HG02678 (cell line): Measurements from ENCODE around the gene HSPA1A.
"Not testable (repeated sequence)": the region's sequence is repeated elsewhere in the genome, so short reads cannot be mapped to it uniquely, and the experiment has no call there.

Experiments
- ATAC-seq: cut with Tn5 transposase; IDR thresholded peaks from one replicate; pipeline ENCODE4 v1.9.1; 2021; ENCODE audit warnings: mild to moderate bottlenecking, moderate library complexity; ENCODE audit not compliant: unreplicated experiment

Gene HSPA1A

DNA sequence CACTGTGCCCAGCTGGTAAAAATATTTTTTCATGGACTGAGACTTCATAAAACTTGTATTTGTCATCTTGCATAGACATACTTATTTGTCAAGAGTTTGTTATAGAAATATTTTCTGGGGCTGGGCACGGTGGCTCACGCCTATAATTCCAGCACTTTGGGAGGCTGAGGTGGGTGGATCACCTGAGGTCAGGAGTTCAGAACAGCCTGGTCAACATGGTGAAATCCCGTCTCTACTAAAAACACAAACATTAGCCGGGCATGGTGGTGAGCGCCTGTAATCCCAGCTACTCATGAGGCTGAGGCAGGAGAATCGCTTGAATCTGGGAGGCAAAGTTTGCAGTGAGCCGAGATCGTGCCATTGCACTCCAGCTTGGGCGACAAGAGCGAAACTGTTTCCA, 6.7 kb upstream of the HSPA1A start:
- not testable (repeated sequence) for ATAC-seq

DNA sequence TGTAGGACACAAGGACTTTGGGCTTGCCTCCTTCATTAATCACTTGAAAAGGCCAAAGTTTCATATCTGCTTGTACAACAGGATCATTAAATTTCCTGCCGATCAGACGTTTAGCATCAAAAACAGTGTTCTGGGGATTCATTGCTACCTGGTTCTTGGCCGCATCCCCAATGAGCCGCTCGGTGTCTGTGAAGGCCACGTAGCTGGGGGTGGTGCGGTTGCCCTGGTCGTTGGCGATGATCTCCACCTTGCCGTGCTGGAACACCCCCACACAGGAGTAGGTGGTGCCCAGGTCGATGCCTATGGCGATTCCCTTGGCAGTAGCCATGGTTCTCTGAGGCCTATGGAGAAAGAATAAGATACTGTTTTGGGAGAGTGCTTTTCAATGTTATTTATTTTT, 3.7 kb upstream of the HSPA1A start:
- ATAC-seq = no peak

DNA sequence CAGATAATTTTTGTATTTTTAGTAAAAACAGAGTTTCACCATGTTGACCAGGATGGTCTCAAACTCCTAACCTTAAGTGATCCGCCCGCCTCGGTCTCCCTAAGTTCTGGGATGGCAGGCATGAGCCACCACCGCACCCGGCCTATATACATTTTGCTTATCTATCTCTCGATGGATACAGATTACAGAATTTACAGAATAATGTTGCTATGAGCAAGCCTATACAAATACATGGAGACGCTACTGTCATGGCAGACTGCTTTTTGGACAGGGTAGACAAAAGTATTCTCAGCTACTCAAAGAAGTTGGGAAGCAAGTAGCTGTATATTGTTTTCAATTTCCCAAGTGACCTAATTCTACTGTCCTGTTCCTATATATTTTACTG, 1.9 kb upstream of the HSPA1A start:
- no peak for ATAC-seq

DNA sequence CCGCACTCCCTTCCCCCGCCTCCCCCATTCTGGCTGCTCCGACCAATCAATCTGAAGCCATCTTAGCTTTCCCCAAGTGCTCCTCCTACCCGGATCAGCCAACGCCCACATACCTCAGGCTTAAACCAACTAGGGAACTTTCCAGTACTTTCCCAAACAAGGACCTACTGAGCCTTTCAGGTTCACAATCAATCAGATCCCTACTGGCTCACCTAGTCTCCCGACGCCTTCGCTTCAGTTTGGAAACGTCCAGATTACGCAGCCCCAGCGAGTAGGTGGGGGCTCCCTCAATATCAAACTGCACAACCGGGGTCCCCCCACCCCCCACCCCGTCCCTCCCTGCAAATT, 692 bp upstream of the HSPA1A start:
- no peak for ATAC-seq

DNA sequence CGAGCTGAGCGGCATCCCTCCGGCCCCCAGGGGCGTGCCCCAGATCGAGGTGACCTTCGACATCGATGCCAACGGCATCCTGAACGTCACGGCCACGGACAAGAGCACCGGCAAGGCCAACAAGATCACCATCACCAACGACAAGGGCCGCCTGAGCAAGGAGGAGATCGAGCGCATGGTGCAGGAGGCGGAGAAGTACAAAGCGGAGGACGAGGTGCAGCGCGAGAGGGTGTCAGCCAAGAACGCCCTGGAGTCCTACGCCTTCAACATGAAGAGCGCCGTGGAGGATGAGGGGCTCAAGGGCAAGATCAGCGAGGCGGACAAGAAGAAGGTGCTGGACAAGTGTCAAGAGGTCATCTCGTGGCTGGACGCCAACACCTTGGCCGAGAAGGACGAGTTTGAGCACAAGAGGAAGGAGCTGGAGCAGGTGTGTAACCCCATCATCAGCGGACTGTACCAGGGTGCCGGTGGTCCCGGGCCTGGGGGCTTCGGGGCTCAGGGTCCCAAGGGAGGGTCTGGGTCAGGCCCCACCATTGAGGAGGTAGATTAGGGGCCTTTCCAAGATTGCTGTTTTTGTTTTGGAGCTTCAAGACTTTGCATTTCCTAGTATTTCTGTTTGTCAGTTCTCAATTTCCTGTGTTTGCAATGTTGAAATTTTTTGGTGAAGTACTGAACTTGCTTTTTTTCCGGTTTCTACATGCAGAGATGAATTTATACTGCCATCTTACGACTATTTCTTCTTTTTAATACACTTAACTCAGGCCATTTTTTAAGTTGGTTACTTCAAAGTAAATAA, 2.0 kb downstream of the HSPA1A start:
- not testable (repeated sequence) for ATAC-seq

DNA sequence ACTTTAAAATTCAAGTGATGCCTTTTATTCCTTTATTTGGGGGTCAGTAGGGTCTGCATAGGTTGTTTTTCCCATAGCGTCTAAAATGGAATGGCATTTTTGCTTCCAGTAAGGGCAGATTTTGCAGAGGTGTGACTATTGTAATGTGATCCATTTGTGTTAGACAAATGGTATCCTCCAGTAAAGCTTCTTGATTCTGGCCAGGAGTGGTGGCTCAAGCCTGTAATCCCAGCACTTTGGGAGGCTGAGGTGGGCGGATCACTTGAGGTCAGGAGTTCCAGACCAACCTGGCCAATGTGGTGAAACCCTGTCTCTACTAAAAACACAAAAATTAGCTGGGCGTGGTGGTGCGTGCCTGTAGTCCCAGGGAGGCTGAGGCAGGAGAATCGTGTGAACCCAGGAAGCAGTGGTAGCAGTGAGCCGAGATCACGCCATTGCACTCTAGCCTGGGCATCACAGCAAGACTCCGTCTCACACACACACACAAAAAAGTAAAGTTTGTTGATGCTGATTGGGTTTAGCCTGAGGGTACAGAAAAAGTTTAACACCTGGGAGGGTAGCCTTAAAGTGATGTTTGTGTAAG, 2.7 kb downstream of the HSPA1A start:
- ATAC-seq = not testable (repeated sequence)

DNA sequence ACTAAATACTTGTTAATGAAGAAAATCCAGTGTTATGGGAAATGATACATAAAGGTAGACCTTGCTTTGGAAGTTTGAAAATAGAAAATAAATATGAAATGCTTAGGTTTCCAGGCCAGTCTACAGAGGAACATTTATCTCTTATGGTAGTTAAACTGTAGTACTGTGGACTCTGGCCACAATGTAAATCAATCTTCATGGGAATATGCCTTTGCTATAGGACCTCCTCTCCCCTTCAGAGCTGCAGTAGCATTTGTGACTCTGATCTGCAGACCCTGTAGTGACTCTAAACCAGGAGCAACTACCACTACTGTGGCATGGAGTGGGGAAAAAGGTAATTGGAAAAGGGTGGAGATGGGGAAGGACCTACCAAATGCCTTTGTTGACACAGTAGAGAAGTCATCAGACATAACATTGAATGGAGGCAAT, 4.5 kb downstream of the HSPA1A start:
- no peak for ATAC-seq

DNA sequence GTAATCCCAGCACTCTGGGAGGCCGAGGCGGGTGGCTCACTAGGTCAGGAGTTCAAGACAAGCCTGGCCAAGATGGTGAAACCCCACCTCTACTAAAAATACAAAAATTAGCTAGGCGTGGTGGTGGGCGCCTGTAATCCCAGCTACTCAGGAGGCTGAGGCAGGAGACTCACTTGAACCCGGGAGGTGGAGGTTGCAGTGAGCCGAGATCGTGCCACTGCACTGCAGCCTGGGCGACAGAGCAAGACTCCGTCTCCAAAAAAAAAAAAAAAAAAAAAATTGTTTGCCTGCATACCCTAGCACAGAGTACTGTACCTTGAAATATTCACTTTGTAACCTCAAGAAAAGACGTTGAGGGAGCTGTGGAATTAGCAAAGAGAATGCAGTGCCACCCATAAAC, 5.1 kb downstream of the HSPA1A start:
- not testable (repeated sequence) for ATAC-seq

DNA sequence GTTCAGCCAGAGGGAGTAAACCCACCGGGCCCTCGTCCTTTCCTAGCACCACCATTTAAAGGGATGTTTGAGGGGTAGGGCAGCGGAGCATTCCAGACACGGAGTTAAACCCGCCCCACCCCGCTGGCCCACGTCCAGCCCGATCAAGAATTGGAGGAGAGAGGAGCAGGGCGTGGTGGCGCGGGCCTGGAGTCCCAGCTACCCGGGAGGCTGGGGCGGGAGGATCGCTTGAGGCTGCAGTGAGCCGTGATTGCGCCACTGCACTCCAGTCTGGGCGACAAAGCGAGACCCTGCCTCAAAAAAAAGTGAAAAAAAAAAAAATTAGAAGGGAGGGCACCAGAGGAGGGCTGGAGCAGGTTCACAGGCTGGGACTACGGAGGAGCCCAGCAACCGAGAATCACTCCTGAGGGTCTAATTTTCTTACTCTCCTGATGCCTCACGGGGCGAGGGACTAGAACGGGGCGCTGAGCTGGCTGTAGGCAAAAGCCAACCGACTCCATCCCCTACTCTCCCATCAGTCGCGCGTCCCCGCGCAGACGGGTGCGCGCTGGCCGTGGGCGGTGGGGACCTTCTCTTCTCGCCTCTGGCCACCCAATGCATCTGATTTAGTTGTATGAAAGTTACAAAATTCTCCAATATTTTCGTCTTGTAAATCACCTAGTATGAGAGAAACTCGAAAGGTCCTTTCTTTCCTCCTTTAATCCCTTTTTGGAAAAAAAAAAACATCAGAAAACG, 6.1 kb downstream of the HSPA1A start:
- no peak for ATAC-seq

DNA sequence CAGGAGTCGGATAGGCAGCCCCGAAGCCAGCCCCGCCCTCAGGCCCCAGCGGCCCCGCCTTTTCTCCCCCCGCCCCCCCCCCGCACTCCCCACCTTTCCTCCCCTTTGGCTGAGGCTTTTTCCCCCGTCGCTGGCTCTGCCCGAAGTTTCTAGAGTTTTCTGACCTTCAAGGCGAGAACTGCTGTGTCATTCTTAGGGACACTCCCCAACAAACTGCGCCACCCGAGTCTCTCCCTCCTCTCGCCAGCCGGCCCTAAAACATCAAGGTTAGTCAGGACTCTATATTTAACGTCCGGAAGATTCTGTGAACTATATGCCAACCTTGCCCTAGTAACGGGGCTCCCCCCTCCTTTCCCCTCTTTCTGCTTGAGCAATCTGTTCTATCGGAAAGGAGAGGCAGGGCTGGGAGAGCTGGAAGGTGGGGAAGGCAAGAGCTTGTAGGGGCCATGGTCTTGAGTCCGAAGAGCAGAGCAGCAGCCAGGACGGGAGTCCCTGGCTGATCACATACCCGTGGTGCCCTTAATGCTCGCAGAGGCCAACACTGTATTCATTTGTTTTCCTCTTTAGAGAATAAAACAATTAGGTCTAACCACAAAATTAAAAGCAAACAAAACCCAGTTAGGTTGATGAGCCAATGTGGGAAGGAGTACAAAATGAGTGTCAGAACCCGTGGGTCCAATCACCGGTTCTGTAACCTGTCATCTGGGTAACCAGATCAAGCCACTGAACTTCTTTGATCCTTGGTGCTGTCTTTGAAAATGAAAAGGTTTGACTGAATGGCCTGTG, 6.9 kb downstream of the HSPA1A start:
- ATAC-seq = no peak

DNA sequence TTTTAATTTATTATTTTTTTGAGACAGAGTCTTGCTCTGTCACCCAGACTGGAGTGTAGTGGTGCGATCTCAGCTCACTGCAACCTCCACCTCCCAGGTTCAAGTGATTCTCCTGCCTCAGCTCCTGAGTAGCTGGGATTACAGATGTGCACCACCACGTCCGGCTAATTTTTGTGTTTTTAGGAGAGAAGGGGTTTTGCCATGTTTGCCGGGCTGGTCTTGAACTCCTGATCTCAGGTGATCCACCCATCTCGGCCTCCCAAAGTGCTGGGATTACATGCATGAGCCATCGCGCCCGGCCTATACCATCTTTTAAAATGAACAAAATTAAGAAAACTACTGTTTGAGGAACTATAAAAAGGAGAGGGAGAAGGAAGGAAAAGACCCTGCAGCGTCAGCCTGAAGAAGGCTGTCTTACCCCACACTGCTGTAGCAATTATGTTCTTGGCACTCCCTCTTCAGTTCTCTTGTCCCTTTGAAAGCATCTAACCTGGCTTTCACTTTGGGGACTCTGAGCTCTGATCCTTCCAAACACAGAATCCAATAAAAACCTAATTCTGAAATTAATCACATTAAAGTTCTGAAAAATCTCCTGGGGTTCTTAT, 8.4 kb downstream of the HSPA1A start:
- ATAC-seq = not testable (repeated sequence)

DNA sequence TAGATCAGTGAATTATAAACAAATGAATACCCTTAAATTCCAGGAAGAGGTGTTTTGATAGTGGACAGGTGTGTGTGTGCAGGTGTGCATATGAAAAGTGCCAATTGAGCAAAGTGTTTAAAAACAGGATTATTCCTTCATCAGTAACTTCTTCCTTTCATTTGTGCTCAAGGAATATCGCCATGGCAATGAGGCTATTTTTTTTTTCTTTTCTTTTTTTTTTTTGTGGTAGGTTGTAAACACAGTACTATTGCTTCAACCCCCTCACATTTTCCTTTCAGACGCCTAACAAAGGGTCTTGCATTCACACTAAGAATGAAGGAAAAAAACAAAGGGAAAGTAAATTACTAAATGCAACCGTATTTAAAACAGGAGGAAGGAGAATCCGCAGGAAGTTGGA, 10.2 kb downstream of the HSPA1A start:
- ATAC-seq = no peak

DNA sequence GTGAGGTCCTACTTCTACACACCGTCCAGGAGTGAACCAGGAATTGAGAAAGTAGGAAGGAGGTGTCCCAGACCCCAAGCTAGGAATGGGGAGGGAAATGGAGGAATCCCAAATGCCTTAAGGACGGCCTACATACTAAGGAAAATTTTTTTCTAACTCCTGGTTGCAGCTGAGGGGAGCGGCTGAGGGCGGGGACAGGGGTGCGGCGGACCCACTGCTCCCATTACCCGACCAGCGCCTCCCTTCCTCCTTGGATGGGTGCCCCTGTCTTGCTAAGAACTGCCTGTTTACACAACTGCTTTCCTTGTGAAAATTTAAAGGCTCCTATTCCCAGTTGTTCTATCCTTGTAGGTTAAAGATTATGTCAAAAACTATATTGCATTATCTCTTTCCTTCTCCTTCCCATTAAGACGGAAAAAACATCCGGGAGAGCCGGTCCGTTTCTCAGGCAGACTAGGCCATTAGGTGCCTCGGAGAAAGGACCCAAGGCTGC, 11.5 kb downstream of the HSPA1A start:
- peak; percentile 14 for ATAC-seq

DNA sequence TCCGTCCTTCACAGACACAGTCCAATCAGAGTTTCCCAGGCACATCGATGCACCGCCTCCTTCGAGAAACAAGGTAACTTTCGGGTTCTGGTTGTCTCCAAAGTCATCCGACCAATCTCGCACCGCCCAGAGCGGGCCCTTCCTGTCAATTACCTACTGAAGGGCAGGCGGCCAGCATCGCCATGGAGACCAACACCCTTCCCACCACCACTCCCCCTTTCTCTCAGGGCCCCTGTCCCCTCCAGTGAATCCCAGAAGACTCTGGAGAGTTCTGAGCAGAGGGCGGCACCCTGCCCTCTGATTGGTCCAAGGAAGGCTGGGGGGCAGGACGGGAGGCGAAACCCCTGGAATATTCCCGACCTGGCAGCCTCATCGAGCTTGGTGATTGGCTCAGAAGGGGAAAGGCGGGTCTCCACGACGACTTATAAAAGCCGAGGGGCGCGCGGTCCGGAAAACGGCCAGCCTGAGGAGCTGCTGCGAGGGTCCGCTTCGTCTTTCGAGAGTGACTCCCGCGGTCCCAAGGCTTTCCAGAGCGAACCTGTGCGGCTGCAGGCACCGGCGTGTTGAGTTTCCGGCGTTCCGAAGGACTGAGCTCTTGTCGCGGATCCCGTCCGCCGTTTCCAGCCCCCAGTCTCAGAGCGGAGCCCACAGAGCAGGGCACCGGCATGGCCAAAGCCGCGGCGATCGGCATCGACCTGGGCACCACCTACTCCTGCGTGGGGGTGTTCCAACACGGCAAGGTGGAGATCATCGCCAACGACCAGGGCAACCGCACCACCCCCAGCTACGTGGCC, 12.1 kb downstream of the HSPA1A start, which contains the start of gene HSPA1B:
TSS of gene HSPA1B (plus strand) at position 453 of the 794 bp plus-strand sequence. CDS start at position 666, 213 bp downstream.
- peak; percentile 72 for ATAC-seq

DNA sequence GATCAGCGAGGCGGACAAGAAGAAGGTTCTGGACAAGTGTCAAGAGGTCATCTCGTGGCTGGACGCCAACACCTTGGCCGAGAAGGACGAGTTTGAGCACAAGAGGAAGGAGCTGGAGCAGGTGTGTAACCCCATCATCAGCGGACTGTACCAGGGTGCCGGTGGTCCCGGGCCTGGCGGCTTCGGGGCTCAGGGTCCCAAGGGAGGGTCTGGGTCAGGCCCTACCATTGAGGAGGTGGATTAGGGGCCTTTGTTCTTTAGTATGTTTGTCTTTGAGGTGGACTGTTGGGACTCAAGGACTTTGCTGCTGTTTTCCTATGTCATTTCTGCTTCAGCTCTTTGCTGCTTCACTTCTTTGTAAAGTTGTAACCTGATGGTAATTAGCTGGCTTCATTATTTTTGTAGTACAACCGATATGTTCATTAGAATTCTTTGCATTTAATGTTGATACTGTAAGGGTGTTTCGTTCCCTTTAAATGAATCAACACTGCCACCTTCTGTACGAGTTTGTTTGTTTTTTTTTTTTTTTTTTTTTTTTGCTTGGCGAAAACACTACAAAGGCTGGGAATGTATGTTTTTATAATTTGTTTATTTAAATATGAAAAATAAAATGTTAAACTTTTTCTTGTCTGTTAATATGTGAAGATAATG, 14.4 kb downstream of the HSPA1A start:
- ATAC-seq = no peak

DNA sequence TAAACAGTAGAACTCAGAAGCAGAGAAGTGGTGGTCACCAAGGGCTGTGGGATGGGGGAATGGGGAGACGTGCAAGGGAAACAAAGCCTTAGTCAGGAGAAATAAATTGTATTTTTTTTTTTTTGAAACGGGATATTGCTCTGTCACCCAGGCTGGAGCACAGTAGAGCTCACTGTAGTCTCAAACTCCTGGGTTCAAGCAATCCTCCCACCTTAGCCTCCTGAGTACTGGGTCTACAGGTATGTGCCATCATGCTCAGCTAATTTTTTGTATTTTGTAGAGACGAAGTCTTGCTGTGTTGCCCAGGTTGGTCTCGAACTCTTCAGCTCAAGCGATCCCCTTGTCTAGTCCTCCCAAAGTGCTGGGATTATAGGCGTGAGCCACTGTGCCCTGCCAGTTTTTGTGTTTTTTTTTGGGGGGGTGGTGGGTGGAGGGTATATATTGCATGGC, 15.6 kb downstream of the HSPA1A start:
- no peak for ATAC-seq

DNA sequence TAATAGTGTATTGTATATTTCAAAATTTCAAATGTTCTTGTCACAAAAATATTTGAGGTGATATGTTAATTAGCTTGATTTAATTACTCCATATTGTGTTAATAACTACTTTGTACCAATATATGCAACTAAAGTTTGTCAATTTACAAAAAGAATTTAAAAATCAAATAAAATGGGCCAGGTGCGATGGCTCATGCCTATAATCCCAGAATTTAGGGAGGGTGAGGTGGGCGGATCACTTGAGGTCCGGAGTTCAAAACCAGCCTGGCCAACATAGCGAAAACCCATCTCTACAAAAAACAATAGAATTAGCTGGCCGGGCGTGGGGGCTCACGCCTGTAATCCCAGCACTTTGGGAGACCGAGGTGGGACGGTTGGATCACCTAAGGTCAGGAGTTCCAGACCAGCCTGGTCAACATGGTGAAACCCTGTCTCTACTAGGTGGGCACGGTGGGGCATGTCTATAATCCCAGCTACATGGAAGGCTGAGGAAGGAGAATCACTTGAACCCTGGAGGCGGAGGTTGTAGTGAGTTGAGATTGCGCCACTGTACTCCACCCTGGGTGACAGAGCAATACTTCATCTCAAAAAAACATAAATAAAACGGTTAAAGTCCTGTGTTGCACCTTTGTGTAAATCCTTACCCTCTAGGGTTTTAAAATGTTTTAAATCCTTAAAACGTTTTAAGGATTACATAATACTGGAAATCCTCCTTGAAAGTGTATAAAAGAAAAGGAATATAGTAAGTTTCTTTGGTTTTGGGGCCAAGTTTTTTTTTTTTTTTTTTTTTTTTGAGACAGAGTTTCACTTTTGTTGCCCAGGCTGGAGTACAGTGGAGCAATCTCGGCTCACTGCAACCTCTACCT, 16.2 kb downstream of the HSPA1A start:
- no peak for ATAC-seq
